NT2/D1 (cell line): ENCODE results near the gene SBSN.

Experiments used
- DNase-seq: peaks from one replicate; pipeline ENCODE4 v3.0.0-alpha.2; 2011; ENCODE audit warnings: low read depth, low spot score
- H3K27me3 ChIP-seq: 2 replicates; pipeline ENCODE4 v1.6.0; 2011; ENCODE audit warnings: mild to moderate bottlenecking; ENCODE audit not compliant: insufficient read length, insufficient read depth
- H3K36me3 ChIP-seq: 2 replicates; pipeline ENCODE4 v1.6.1; 2011; ENCODE audit warnings: mild to moderate bottlenecking, low read length, mixed read lengths; ENCODE audit not compliant: insufficient read depth, insufficient read length
- H3K4me1 ChIP-seq: 2 replicates; pipeline ENCODE4 v1.5.1; 2011; ENCODE audit not compliant: insufficient read depth, insufficient read length
- H3K4me3 ChIP-seq: 2 replicates; pipeline ENCODE4 v1.5.1; 2011; ENCODE audit warnings: low read depth; ENCODE audit not compliant: insufficient read length
- H3K9ac ChIP-seq: 2 replicates; pipeline ENCODE4 v1.6.0; 2011; ENCODE audit warnings: low read depth; ENCODE audit not compliant: insufficient read length
- H3K9me3 ChIP-seq: 2 replicates; pipeline ENCODE4 v1.5.1; 2011; ENCODE audit warnings: mild to moderate bottlenecking, low read length; ENCODE audit not compliant: insufficient read depth
- SUZ12 ChIP-seq: IDR thresholded peaks from 2 replicates; pipeline ENCODE4 v1.6.1; 2011; ENCODE audit not compliant: insufficient read length, insufficient read depth; ENCODE audit errors: extremely low read depth
- YY1 ChIP-seq: IDR thresholded peaks from 2 replicates; pipeline ENCODE4 v1.6.1; 2011; ENCODE audit not compliant: insufficient read length, insufficient read depth
- ZNF274 ChIP-seq: IDR thresholded peaks from 2 replicates; pipeline ENCODE4 v1.6.1; 2011; ENCODE audit warnings: mild to moderate bottlenecking, low read depth, low read length

SBSN gene

GRCh38 chr19:35525873-35526272 lies 2.2 kb downstream of the SBSN start:
- Histone ChIP-seq H3K27me3 (no peaks in the 10 kb centered on the region), H3K4me3 (no peak overlapping the region), H3K9ac (no peak overlapping the region), H3K36me3 (no peaks in the 10 kb centered on the region), H3K4me1 (peaks cover 4% of the 10 kb centered on the region), H3K9me3 (no peaks in the 10 kb centered on the region)
- no peak for DNase-seq
- TF ChIP-seq SUZ12 (no peak), ZNF274 (no peak), YY1 (no peak)

- TF ChIP-seq YY1, result no peak
- no peak for TF ChIP-seq SUZ12
- TF ChIP-seq ZNF274, result no peak
- Histone ChIP-seq H3K9ac (no peak overlapping the region), H3K4me3 (no peak overlapping the region), H3K4me1 (peaks cover 4% of the 10 kb centered on the region), H3K36me3 (no peaks in the 10 kb centered on the region), H3K9me3 (no peaks in the 10 kb centered on the region), H3K27me3 (no peaks in the 10 kb centered on the region)
- no peak for DNase-seq
These were observed 3.8 kb downstream of the SBSN start for GRCh38 chr19:35524181-35524837.

GRCh38 chr19:35522745-35523327 lies 5.3 kb downstream of the SBSN start:
- Histone ChIP-seq H3K4me3 (no peak overlapping the region), H3K27me3 (no peaks in the 10 kb centered on the region), H3K4me1 (peaks cover 4% of the 10 kb centered on the region), H3K9ac (no peak overlapping the region), H3K36me3 (no peaks in the 10 kb centered on the region), H3K9me3 (no peaks in the 10 kb centered on the region)
- no peak for DNase-seq
- TF ChIP-seq YY1 (no peak), SUZ12 (no peak), ZNF274 (no peak)

DNA sequence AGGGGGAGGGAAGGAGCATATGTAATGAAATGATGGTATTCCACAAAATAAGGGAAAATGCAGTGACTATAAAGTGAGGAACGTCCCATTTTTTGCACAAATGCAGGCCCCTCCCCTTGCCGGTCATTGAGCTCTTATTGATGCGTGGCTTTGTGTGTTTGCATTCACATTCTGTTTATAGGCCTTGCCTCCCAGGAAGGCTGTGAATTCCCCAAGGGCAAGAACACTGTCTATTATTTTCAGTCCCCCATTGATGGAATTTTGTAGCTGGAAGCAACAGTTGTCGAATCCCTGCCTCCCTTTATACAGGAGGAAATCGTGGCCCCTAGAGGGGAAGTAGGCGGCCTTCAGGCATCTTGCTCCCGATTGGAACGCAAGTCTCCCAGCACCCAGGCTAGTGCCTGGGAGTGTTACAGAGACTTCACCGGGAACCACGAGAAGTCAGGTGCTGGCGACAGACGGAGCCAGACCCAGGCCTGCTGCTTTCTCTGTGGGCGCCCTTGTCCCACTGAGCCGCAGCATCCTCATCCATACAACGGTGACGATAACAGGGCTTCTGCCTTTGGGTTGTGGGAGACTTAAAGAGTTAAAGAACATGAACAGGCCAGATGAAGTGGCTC lies 6.9 kb downstream of the SBSN start:
- DNase-seq, result no peak
- H3K4me1 ChIP-seq, result peaks cover 4% of the 10 kb centered on the region

GRCh38 chr19:35519291-35519690 lies 8.8 kb downstream of the SBSN start:
- H3K4me3 ChIP-seq, result no peak overlapping the region
- H3K4me1 ChIP-seq, result peaks cover 3% of the 10 kb centered on the region
- DNase-seq, result no peak
- no peak overlapping the region for H3K9ac ChIP-seq
- H3K36me3 ChIP-seq, result no peaks in the 10 kb centered on the region
- no peaks in the 10 kb centered on the region for H3K27me3 ChIP-seq
- H3K9me3 ChIP-seq, result no peaks in the 10 kb centered on the region
- no peak for TF ChIP-seq YY1
- no peak for TF ChIP-seq ZNF274
- TF ChIP-seq SUZ12, result no peak

More for the DNA sequence above, 6.9 kb downstream of the SBSN start:
- Histone ChIP-seq H3K27me3 (no peaks in the 10 kb centered on the region), H3K4me3 (no peak overlapping the region), H3K36me3 (no peaks in the 10 kb centered on the region), H3K9me3 (no peaks in the 10 kb centered on the region), H3K9ac (no peak overlapping the region)
- TF ChIP-seq YY1 (no peak), SUZ12 (no peak), ZNF274 (no peak)

DNA sequence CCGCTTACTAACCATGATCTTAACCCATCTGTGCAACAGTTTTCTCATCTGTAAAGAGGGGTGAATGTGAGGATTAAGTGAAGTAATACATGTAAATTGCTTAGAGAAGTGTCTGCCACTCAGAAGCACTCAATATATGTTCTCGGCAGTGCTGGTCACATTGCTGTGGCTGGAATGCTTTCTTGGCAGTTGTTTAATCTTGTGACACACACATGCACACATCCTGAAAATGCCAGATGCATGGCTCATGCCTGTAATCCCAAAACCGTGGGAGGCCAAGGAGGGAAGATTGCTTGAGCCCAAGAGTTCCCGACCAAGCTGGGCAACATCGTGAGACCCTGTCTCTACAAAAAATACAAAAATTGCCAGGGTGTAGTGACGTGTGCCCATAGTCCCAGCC lies 9.8 kb downstream of the SBSN start:
- Histone ChIP-seq H3K4me3 (no peak overlapping the region), H3K36me3 (no peaks in the 10 kb centered on the region), H3K9ac (no peak overlapping the region), H3K27me3 (no peaks in the 10 kb centered on the region), H3K9me3 (no peaks in the 10 kb centered on the region), H3K4me1 (peaks cover 5% of the 10 kb centered on the region)
- TF ChIP-seq SUZ12 (no peak), ZNF274 (no peak), YY1 (no peak)
- no peak for DNase-seq

- Histone ChIP-seq H3K9me3 (no peaks in the 10 kb centered on the region), H3K4me3 (no peak overlapping the region), H3K36me3 (no peaks in the 10 kb centered on the region), H3K9ac (no peak overlapping the region), H3K4me1 (peaks cover 10% of the 10 kb centered on the region), H3K27me3 (no peaks in the 10 kb centered on the region)
- DNase-seq, result no peak
- no peak for TF ChIP-seq ZNF274
- TF ChIP-seq SUZ12, result no peak
- no peak for TF ChIP-seq YY1
These were observed 10.8 kb downstream of the SBSN start for GRCh38 chr19:35517342-35517741.
